HG02884 (cell line): ENCODE measurements around the gene CER1.
A peak's percentile ranks its signal among the peaks of the same experiment; 100 is the strongest.

Experiments
- ATAC-seq: cut with Tn5 transposase; IDR thresholded peaks from one replicate; pipeline ENCODE4 v1.9.1; 2021; ENCODE audit warnings: mild to moderate bottlenecking, moderate library complexity; ENCODE audit not compliant: unreplicated experiment

CER1 gene

GRCh38 chr9:14722391-14723035 is at the start of gene CER1:
CER1 (minus strand) TSS chr9:14722733; CDS start chr9:14722672, 61 bp downstream.
- no peak for ATAC-seq

DNA sequence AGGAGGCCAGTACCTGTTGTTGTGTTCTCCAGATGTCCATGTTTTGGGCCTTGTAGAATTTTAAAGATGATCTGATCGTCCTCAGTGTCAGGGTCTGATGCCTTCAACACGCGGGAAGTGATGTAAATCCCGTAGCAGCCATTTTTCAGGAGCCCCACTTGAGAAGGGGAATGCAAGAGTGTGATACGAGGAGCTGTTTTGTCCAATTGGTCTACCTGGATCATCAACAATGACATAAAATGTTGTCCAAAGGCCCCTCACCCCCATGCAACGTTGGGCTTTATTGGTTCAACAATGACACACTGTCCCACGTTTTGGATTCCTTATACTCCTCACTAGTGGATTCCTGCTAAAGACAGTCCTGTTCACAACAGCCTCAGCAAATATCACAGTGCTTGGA is 48.1 kb upstream of the CER1 start:
- no peak for ATAC-seq

DNA sequence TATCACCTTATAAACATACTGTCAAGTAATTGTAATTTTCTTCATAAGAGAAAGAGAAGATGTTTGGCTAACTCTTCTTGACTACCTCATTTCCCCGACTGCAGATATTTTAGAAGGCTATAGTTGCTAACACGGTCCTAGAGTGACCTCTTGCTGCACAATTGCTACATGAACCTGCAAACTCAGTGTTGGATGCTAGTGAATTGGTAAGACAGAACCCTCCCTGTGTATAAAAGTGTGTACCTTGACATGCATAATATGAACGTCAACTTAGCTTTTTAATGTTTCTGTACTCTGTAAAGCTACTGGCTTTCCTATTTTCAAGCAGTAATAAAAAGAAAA is 46.7 kb upstream of the CER1 start:
- ATAC-seq: no peak

DNA sequence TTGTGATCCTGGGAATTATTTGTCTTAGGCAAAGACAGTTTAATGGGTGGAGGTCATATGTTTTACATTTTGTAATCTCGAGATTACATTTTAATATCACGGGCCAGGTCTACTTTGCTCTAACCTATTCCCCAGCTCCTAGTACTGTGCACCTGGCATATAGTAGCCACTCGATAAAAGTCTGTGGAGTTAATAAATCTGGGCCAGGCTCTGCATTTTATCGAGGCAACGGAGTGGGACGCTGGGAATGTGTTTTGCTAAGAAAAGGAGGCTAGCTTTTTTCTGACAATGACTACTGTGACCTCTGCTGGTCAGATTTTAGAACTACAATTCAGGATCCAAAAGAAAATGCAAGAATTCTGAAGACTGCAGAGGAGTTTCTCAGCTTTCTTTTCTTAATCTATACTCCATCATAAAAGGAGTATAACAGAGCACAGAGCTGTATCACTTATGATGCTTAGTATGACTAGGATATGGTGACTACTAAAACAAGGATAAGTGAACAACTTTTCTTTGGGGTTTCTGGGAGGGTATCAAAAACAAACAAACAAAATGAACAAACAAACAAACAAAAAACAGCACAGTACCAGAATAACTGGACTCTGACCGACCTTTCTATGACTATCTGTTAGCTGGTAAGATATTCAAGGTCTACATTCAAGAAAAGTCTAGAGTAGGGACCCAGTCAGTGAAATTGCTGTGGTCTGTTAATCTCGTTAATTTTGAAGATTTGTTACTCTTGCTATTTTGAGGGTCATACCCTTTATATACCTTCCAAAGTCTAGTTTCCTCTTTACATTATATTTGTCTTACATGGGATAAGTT is 46.1 kb upstream of the CER1 start:
- no peak for ATAC-seq

DNA sequence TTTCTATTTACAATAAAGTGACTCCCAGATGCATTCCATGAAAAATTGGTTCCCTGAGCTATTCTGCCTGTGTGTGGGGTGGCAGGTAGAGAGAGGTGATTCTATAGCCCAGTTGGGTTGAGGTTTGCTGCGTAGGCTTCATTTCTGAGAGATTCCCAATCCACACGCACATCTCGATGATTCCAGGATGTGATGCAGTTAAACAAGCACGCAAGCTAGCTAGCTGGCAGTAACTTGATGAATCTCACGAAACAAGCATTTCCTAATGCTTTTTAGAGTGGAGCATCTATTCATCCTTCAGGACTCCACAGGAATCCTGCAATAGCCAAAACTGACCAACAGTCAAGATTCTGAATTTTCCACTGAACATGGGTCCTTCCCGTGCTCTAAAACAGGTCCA is 43.8 kb upstream of the CER1 start:
- ATAC-seq: no peak

DNA sequence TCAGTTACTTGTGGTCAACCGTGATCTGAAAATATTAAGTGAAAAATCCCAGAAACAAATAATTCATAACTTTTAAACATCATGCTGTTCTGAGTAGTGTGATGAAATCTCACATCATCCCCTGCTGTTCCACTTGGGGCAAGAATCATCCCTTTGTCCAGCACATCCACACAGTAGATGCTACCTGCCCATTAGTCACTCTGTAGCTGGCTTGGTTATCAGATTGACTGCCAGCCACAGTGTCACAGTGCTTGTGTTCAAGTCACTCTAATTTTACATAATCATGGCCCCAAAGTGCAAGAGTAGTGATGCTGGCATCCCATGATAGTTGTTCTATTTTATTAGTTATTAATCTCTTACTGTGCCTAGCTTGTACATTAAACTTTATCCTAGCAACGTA is 39.1 kb upstream of the CER1 start:
- ATAC-seq: no peak

- ATAC-seq: no peak
Measured at GRCh38 chr9:14760060-14760459, 37.5 kb upstream of the CER1 start.

DNA sequence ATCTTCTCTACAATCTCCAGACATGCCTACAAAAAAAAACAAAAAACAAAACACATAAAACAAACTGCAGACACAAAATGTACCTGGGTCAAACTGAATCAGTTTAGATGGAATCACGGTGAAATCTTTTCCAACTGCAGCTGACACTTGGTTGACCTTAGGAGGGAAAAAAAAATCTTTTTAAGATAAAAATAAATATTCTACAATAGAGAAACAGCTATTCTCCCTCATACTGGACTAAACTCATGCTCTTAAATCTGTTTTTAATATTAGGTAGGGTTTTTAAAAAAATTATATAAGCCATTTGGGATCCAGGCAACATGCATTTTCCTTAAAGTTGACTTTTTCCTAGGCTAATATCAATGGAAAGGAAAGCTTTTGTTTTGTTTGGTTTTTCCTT is 33.8 kb upstream of the CER1 start:
- no peak for ATAC-seq

DNA sequence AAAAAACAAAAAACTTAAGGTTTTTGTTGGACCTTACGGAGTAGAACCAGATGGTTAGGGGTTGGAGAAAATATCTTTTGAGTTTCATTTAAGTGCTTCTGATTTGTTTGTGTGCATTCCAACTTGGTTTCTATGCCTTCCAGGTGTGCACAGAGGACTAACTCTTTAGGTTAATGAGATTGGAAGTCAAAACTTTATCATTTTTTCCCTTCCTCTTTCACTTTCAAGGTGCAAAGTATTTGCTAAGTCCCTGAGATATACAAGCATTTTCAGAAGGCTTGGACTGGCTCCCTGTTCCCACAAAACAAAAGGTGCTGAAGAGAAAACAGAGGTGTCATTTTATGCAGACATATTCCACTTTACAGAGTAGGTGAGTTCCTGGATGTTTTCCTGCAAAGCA is 30.3 kb upstream of the CER1 start:
- no peak for ATAC-seq

- no peak for ATAC-seq
Measured at GRCh38 chr9:14752271-14752670, 29.7 kb upstream of the CER1 start.

DNA sequence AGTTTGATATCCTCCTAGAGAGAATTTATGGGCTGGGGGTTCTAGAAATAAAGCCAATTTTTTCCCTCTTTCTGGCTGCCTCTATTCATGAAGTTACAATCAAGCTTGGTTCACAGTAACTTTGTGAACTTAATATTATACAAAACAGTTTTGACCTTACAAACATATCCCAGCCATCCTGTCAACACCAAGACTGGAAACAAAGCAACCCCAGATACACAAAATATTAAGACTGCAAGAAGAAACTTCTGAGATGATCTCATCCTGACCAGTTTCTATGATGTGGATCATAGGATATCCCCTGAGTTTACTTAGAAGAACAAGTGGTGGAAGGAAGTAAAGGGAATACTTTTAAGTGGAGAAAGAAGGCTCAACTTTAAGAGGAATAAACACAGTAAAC is 28.3 kb upstream of the CER1 start:
- no peak for ATAC-seq

GRCh38 chr9:14749741-14750211 is 27.2 kb upstream of the CER1 start:
- no peak for ATAC-seq

- no peak for ATAC-seq
Measured at GRCh38 chr9:14748373-14748772, 25.8 kb upstream of the CER1 start.

- no peak for ATAC-seq
Measured at GRCh38 chr9:14747111-14747510, 24.6 kb upstream of the CER1 start.

DNA sequence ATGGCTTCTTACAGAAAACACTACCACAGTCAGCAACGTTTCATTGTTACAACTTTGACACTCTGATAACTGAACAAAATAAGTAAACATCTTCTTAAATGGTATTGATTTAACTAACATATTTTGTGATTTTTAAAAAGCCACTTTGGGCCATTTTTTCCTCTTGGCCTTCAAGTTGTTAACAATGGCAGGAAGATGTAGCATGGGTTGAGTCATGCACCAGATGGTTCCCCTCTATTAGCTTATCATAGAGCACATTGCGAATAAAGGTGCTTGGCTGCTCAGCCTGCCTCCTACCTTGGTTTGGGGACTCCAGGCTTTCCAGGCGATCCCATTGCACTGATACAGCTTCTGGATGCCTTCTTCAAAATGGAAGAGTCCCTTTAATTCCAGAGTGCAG is 24.1 kb upstream of the CER1 start:
- no peak for ATAC-seq

DNA sequence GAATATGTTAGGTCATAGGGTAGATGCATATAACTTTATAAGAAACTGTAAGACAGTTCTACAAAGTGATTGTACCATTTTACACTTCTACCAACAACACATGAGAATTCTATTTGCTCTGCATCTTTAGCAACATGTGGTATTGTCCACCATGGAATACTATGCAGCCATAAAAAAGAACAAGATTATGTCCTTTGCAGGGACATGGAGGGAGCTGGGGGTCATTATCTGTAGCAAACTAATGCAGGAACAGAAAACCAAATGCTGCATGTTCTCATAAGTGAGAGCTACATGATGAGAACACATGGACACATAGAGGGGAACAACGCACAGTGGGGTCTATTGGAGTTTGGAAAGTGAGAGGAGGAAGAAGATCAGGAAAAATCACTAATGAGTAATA is 22.2 kb upstream of the CER1 start:
- ATAC-seq: no peak

DNA sequence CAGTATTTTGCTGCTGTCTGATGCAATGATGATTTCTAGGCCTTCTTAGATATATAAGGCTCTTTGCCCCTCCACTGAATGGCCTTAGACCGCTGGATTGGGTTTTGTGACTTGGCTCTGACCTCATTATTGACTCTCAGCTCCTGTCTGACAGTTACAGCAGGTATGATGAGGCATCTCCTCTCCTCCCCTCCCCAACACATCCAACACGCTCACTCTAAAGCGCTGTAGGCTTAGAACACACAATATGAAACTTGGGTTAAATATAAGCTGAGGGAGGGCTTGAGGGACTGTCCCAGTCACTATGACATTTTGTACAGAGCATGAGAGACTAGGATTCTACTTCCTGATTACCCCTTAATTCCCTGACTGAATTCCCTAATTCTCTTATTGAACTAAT is 18.8 kb upstream of the CER1 start:
- peak; percentile 96 for ATAC-seq

GRCh38 chr9:14733133-14733532 is 10.6 kb upstream of the CER1 start:
- no peak for ATAC-seq

DNA sequence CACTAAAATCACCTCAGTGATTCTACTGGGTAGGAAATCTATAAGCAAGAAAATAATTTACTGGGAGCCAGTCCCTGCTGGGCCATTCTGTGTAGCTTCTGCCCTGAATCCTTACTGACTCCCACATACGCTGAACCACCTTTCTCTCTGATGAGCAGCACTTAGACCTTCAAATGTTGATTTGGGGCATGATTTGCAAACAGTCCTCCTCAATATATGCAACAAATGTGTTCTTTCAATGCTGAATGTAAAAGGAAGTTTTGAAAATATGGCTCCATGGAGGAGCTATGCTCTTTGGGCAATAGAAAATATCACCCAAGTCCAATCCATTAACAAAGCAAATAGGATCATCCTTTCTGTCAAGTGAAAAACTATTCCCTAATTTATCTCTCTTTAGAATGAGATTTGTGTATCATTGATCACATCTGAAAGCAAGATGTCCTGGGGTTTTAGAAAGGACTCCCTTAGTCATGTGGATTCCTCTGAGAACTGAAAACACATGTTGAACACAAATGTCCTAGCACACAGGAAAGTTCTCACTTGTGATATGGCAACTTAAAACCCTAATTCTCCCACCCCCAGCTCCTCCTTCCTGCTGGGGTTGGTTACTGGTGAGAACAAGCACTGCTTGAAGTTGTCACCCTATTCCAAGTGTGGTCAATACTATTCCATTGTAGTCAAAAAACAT is 8.9 kb upstream of the CER1 start:
- no peak for ATAC-seq

DNA sequence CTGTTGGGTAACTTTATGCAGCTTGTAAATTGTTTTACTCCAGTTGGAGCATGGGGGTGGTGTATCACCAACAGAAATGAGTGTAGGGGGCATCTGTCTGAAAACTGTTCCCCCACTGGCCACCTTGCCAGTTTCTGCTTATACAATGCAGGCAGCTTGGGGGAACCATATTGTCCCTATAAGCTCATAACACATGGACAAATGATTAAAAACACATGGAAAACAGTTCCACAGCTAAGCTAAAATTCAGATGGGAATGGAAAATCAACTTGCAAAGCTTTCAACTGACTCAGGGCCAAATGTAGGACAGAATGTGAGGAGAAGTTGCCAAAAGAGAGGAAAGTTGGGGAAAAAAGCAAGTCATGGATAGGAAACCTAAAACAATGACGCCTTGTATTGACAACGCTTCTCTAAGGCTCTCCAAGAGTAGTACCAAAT is 7.9 kb upstream of the CER1 start:
- ATAC-seq: no peak

DNA sequence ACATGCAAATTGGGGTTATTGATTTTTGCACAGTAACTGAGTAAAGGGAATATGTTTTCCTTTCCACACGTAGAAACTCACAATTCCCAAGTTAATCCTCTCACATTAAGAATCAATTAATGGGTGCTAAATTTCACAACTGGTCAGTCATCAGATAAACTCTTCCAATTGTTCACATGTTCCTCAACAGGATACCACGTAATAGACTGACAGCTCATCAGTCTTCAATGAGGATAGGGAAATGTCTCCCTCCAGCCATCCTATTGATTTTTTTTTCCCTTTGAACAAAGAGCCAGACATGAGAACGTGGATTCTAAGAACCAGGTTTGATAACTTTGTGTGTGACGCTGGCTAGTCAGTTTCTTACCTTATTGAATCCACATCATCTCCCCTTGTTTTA is 768 bp upstream of the CER1 start:
- no peak for ATAC-seq
